Chondrocyte (in vitro differentiated cells): ENCODE data around the gene CADM2. TPM values are rescaled to one million over a fixed set of nuclear protein-coding genes. Genes with fewer than 3 reads are reported as not detected.

Source experiments
- DNase-seq: peaks from one replicate; pipeline ENCODE4 v3.0.0; 2021; ENCODE audit warnings: mixed read lengths, low spot score
- H3K27ac Mint-ChIP-seq: one replicate; pipeline ENCODE4 v1.8.0; 2021; ENCODE audit warnings: mild to moderate bottlenecking, moderate library complexity, mixed read lengths; ENCODE audit not compliant: unreplicated experiment
- H3K27me3 Mint-ChIP-seq: 2 replicates; pipeline ENCODE4 v1.8.0; 2021; ENCODE audit warnings: low read depth, mixed read lengths
- H3K36me3 Mint-ChIP-seq: 2 replicates; pipeline ENCODE4 v1.8.0; 2021; ENCODE audit warnings: low read depth, mixed read lengths
- H3K4me1 Mint-ChIP-seq: 2 replicates; pipeline ENCODE4 v1.8.0; 2021; ENCODE audit warnings: low read depth, mild to moderate bottlenecking, mixed read lengths
- H3K4me3 Mint-ChIP-seq: one replicate; pipeline ENCODE4 v1.8.0; 2021; ENCODE audit warnings: mild to moderate bottlenecking, moderate library complexity, mixed read lengths; ENCODE audit not compliant: unreplicated experiment
- H3K9me3 Mint-ChIP-seq: 2 replicates; pipeline ENCODE4 v1.8.0; 2021; ENCODE audit warnings: low read depth, mixed read lengths
- total RNA-seq: library from RNA; stranded (reverse); gene quantifications from 3 replicates; pipeline ENCODE4 v1.2.1, GENCODE V29; 2021
- TF ChIP-seq, protein P1 (sequence below): fragments of 200-600 bp; sonication (generic); IDR thresholded peaks from 2 replicates; pipeline ENCODE4 v1.5.0; 2021; ENCODE audit warnings: antibody characterized with exemption, mild to moderate bottlenecking, moderate library complexity

CADM2 gene
- total RNA-seq, 1 donor from 2014 or later = 1.1 TPM

- H3K36me3 Mint-ChIP-seq = no peaks in the 10 kb centered on the region
- H3K27me3 Mint-ChIP-seq = peaks cover 12% of the 10 kb centered on the region
- no peak for DNase-seq
- no peaks in the 10 kb centered on the region for H3K9me3 Mint-ChIP-seq
- TF ChIP-seq, protein P1, sequence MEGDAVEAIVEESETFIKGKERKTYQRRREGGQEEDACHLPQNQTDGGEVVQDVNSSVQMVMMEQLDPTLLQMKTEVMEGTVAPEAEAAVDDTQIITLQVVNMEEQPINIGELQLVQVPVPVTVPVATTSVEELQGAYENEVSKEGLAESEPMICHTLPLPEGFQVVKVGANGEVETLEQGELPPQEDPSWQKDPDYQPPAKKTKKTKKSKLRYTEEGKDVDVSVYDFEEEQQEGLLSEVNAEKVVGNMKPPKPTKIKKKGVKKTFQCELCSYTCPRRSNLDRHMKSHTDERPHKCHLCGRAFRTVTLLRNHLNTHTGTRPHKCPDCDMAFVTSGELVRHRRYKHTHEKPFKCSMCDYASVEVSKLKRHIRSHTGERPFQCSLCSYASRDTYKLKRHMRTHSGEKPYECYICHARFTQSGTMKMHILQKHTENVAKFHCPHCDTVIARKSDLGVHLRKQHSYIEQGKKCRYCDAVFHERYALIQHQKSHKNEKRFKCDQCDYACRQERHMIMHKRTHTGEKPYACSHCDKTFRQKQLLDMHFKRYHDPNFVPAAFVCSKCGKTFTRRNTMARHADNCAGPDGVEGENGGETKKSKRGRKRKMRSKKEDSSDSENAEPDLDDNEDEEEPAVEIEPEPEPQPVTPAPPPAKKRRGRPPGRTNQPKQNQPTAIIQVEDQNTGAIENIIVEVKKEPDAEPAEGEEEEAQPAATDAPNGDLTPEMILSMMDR = peak; percentile 81
- no peak overlapping the region for H3K4me3 Mint-ChIP-seq
- no peaks in the 10 kb centered on the region for H3K4me1 Mint-ChIP-seq
- no peak overlapping the region for H3K27ac Mint-ChIP-seq
These were observed 402.1 kb downstream of the CADM2 start for GRCh38 chr3:85360742-85361387.

GRCh38 chr3:85364296-85364909 lies 405.6 kb downstream of the CADM2 start:
- Mint-ChIP-seq H3K36me3 (no peaks in the 10 kb centered on the region), H3K27ac (no peak overlapping the region), H3K9me3 (no peaks in the 10 kb centered on the region), H3K27me3 (peaks cover 9% of the 10 kb centered on the region), H3K4me3 (no peak overlapping the region), H3K4me1 (no peaks in the 10 kb centered on the region)
- TF ChIP-seq, protein P1 = no peak
- DNase-seq = no peak

GRCh38 chr3:85370341-85370740 lies 411.6 kb downstream of the CADM2 start:
- Mint-ChIP-seq H3K4me1 (no peaks in the 10 kb centered on the region), H3K27ac (no peak overlapping the region), H3K27me3 (peaks cover 5% of the 10 kb centered on the region), H3K9me3 (peaks cover 7% of the 10 kb centered on the region), H3K36me3 (no peaks in the 10 kb centered on the region), H3K4me3 (no peak overlapping the region)
- DNase-seq = no peak
- TF ChIP-seq, protein P1 = no peak

GRCh38 chr3:85376131-85376530 lies 417.3 kb downstream of the CADM2 start:
- TF ChIP-seq, protein P1 = no peak
- Mint-ChIP-seq H3K9me3 (peaks cover 7% of the 10 kb centered on the region), H3K36me3 (no peaks in the 10 kb centered on the region), H3K27ac (no peak overlapping the region), H3K4me1 (no peaks in the 10 kb centered on the region), H3K4me3 (no peak overlapping the region), H3K27me3 (peaks cover 6% of the 10 kb centered on the region)
- DNase-seq = no peak

DNA sequence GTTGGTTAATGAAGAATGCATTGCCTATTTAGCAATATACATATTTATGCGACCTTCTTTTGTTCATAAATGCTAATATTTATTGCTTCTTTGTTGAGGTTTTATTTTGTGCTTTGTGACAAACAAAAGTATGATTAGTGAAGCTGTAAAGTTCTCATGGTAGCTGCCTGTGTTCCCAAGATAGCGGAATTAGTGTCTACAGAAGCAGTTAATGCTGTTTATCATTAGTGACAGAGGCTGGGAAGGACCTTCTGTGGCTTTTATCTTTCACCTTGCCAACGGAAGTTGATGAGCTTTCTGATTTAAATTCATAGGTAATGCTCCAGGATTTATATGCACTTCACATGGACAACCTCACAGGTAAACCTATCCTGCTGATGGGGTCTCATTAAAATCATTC lies 418.3 kb downstream of the CADM2 start:
- Mint-ChIP-seq H3K4me3 (no peak overlapping the region), H3K36me3 (no peaks in the 10 kb centered on the region), H3K4me1 (no peaks in the 10 kb centered on the region), H3K9me3 (peaks cover 7% of the 10 kb centered on the region), H3K27me3 (peaks cover 6% of the 10 kb centered on the region), H3K27ac (no peak overlapping the region)
- no peak for DNase-seq
- TF ChIP-seq, protein P1 = no peak
